ENCODE measurements around the gene WNT1.

- no peak for TF ChIP-seq CTCF (IDR thresholded peaks at IDR 0.05)
- TF ChIP-seq POLR2A (IDR thresholded peaks at IDR 0.05) = no peak
Observed at GRCh38 chr12:48961331-48961730, 16.8 kb upstream of the WNT1 start.
